Measurements from ENCODE around the gene MAPK14. TPM values are rescaled to one million over a fixed set of nuclear protein-coding genes. Genes with fewer than 3 reads are reported as not detected.

The MAPK14 gene
- total and polyA plus RNA-seq, 9 of the 15 experiments (the other 6 are each of a cell fraction or from before 2014, with no cell fraction given) = 8.8 to 62.7 (median 35.5) TPM

DNA sequence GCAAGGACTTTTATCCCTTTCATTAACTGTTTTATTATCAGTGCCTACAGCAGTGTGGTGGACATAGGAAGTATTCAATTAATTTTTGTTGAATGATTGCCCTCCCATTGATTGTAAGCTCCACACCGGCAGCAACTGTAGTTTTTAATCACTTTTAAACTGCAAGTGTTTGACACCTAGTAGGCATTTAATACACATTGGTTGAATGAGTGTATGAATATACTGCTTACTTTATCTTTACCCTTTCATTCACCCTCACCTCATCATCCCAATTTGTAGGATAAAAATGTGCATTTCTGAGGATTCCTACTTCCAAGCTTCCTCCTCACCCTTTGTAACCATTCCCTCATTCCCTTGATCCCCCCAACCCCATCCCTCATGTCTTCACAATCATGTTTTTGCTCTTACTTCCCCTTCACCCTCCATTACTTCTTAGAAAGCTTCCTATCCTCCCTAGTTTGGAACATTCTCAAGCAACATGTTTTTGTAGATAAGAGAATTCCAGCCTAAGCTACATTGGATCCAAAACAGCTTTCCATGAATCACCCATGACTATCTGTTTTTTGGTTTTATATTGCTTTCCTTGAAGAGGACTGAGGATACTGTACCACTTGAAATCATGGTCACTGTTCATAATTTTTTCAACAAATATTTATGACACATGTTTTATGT, 2.2 kb upstream of the MAPK14 start (continued):
- TF ChIP-seq, protein P1, sequence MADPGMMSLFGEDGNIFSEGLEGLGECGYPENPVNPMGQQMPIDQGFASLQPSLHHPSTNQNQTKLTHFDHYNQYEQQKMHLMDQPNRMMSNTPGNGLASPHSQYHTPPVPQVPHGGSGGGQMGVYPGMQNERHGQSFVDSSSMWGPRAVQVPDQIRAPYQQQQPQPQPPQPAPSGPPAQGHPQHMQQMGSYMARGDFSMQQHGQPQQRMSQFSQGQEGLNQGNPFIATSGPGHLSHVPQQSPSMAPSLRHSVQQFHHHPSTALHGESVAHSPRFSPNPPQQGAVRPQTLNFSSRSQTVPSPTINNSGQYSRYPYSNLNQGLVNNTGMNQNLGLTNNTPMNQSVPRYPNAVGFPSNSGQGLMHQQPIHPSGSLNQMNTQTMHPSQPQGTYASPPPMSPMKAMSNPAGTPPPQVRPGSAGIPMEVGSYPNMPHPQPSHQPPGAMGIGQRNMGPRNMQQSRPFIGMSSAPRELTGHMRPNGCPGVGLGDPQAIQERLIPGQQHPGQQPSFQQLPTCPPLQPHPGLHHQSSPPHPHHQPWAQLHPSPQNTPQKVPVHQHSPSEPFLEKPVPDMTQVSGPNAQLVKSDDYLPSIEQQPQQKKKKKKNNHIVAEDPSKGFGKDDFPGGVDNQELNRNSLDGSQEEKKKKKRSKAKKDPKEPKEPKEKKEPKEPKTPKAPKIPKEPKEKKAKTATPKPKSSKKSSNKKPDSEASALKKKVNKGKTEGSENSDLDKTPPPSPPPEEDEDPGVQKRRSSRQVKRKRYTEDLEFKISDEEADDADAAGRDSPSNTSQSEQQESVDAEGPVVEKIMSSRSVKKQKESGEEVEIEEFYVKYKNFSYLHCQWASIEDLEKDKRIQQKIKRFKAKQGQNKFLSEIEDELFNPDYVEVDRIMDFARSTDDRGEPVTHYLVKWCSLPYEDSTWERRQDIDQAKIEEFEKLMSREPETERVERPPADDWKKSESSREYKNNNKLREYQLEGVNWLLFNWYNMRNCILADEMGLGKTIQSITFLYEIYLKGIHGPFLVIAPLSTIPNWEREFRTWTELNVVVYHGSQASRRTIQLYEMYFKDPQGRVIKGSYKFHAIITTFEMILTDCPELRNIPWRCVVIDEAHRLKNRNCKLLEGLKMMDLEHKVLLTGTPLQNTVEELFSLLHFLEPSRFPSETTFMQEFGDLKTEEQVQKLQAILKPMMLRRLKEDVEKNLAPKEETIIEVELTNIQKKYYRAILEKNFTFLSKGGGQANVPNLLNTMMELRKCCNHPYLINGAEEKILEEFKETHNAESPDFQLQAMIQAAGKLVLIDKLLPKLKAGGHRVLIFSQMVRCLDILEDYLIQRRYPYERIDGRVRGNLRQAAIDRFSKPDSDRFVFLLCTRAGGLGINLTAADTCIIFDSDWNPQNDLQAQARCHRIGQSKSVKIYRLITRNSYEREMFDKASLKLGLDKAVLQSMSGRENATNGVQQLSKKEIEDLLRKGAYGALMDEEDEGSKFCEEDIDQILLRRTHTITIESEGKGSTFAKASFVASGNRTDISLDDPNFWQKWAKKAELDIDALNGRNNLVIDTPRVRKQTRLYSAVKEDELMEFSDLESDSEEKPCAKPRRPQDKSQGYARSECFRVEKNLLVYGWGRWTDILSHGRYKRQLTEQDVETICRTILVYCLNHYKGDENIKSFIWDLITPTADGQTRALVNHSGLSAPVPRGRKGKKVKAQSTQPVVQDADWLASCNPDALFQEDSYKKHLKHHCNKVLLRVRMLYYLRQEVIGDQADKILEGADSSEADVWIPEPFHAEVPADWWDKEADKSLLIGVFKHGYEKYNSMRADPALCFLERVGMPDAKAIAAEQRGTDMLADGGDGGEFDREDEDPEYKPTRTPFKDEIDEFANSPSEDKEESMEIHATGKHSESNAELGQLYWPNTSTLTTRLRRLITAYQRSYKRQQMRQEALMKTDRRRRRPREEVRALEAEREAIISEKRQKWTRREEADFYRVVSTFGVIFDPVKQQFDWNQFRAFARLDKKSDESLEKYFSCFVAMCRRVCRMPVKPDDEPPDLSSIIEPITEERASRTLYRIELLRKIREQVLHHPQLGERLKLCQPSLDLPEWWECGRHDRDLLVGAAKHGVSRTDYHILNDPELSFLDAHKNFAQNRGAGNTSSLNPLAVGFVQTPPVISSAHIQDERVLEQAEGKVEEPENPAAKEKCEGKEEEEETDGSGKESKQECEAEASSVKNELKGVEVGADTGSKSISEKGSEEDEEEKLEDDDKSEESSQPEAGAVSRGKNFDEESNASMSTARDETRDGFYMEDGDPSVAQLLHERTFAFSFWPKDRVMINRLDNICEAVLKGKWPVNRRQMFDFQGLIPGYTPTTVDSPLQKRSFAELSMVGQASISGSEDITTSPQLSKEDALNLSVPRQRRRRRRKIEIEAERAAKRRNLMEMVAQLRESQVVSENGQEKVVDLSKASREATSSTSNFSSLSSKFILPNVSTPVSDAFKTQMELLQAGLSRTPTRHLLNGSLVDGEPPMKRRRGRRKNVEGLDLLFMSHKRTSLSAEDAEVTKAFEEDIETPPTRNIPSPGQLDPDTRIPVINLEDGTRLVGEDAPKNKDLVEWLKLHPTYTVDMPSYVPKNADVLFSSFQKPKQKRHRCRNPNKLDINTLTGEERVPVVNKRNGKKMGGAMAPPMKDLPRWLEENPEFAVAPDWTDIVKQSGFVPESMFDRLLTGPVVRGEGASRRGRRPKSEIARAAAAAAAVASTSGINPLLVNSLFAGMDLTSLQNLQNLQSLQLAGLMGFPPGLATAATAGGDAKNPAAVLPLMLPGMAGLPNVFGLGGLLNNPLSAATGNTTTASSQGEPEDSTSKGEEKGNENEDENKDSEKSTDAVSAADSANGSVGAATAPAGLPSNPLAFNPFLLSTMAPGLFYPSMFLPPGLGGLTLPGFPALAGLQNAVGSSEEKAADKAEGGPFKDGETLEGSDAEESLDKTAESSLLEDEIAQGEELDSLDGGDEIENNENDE (IDR thresholded peaks at IDR 0.05; ENCODE audit: low read depth, low read length) = no peak
- no peak for TF ChIP-seq ZNF12 (CRISPR knock-in tag; IDR thresholded peaks at IDR 0.05)
- no peak for TF ChIP-seq FOXJ3 (CRISPR knock-in tag; IDR thresholded peaks at IDR 0.05)
- TF ChIP-seq, protein P2, sequence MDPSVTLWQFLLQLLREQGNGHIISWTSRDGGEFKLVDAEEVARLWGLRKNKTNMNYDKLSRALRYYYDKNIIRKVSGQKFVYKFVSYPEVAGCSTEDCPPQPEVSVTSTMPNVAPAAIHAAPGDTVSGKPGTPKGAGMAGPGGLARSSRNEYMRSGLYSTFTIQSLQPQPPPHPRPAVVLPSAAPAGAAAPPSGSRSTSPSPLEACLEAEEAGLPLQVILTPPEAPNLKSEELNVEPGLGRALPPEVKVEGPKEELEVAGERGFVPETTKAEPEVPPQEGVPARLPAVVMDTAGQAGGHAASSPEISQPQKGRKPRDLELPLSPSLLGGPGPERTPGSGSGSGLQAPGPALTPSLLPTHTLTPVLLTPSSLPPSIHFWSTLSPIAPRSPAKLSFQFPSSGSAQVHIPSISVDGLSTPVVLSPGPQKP (CRISPR knock-in tag; IDR thresholded peaks at IDR 0.05) = no peak
- TF ChIP-seq ZNF408 (CRISPR knock-in tag; IDR thresholded peaks at IDR 0.05; ENCODE audit: low read depth) = no peak
- TF ChIP-seq, protein P3, sequence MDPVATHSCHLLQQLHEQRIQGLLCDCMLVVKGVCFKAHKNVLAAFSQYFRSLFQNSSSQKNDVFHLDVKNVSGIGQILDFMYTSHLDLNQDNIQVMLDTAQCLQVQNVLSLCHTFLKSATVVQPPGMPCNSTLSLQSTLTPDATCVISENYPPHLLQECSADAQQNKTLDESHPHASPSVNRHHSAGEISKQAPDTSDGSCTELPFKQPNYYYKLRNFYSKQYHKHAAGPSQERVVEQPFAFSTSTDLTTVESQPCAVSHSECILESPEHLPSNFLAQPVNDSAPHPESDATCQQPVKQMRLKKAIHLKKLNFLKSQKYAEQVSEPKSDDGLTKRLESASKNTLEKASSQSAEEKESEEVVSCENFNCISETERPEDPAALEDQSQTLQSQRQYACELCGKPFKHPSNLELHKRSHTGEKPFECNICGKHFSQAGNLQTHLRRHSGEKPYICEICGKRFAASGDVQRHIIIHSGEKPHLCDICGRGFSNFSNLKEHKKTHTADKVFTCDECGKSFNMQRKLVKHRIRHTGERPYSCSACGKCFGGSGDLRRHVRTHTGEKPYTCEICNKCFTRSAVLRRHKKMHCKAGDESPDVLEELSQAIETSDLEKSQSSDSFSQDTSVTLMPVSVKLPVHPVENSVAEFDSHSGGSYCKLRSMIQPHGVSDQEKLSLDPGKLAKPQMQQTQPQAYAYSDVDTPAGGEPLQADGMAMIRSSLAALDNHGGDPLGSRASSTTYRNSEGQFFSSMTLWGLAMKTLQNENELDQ (CRISPR knock-in tag; IDR thresholded peaks at IDR 0.05; ENCODE audit: borderline replicate concordance) = no peak
- no peak for TF ChIP-seq SMAD1 (IDR thresholded peaks at IDR 0.05; ENCODE audit: low read depth, low read length, partially characterized antibody)
- no peak for TF ChIP-seq ZNF830 (CRISPR knock-in tag; IDR thresholded peaks at IDR 0.05)
- no peak for TF ChIP-seq MXI1 (IDR thresholded peaks at IDR 0.05; ENCODE audit: low read depth, low read length)
- TF ChIP-seq TOE1 (IDR thresholded peaks at IDR 0.05; ENCODE audit: borderline replicate concordance) = no peak
- no peak for TF ChIP-seq TOE1 (CRISPR knock-in tag; IDR thresholded peaks at IDR 0.05; ENCODE audit: borderline replicate concordance, low read depth)
